T-helper 1 cell (primary cell): ENCODE results near the gene TSHZ2.

Experiments
- DNase-seq, 5 donors: peaks; one replicate each; pipeline ENCODE4 v3.0.0-alpha.2; 2012 to 2020

TSHZ2 gene

DNA sequence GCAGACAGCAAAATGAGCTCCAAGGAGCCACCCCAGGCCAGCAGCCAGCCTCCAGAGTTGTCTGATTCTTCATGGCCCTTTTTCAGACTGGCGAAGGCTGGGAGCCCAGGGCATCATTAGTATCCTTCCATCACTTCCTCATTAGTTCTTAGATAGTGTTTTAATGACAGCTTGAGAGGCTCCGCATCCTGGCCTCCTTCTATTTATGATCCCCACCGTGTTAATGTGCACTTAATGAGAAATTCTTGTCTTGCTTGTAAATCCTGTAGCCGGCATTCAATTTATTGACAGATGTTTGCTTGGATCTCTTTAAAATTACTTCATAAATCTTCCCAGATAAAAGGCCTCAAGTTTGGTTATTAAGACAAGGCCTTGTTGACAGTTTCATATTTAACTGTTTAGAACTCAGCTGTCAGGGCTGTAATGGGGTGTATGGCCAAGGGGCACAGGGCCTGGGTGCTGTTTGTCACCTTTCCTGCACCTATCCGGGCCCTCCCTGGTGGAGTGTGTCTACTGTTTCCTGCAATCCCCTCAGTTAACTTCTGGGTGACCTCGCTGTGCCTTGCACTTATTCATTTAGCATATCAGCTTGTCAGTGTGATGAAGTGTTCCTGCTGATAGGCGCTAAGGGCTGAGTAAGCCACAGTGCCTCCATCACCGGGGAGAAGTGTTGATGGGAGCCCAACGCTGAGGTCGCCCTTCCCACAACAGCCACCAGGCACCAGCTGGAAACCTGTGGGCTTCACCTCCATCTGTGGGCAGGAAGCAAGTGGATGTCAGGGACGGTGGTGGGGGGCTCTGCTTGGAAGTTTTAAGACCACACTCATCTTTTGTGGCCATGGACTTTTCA lies 169.3 kb downstream of the TSHZ2 start:
- no peak for DNase-seq

DNA sequence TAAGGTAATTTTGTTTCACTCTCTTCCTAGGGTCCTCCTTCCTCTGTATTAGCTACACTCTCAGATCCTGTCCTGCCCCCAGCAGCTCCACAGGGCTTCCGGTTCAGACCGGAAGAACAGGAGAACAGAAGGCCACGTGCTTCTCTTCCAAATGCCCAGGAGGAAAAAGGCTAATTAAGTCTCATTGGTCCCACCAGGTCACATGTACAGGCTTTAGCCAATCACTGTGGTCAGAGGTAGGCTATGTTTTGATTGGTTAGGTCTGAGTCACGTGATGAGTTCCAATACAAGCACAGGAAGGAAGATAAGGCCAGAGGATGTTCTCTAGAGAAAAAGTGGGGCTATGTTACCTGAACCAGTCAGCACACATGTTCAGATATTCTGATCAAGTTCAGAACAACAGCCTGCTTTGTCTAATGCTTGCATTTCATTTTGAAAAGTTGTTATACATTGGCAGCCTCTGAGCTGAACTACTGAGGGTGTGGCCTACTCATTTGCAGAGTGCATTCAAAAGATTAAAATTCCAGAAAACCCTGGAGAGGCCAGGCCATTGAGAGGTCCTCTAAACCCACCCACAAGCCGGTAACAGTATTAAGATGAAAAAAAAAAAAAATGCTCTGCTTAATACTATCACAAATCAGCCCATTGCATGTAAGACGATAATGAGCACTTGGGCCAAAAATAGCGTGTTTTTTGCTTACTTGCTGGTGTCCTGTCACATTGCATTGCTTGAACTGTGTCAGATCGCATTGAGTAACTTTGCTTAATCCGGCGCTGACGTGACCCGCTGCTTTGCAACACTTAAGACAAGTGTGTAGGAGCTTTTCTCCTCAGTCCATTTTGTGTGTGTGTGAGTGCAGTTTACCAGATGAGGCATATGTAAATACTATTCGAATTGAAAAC lies 170.3 kb downstream of the TSHZ2 start:
- peak in 1 of 5 donors; percentile 38 for DNase-seq

GRCh38 chr20:53146201-53146891 lies 174.2 kb downstream of the TSHZ2 start:
- DNase-seq: peak in 1 of 5 donors; percentile 63

DNA sequence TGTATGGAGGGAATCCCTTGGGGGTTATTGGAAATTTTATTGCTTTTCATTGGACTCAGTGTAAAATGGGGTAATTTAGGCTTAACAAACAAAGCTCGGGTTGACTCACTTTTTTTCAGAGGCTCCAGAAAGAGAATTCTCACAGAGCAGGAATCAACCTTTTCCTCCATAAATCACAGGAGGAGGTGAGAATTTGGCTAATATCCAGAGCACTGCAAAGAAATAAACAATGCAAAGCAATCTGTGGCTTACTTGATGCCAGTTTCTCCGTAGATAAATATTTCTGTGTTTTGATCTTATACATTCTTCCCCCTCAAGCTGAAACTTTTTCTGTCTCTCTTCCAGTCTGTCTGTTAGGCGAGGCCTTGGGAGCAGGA lies 176.6 kb downstream of the TSHZ2 start:
- DNase-seq: no peak

DNA sequence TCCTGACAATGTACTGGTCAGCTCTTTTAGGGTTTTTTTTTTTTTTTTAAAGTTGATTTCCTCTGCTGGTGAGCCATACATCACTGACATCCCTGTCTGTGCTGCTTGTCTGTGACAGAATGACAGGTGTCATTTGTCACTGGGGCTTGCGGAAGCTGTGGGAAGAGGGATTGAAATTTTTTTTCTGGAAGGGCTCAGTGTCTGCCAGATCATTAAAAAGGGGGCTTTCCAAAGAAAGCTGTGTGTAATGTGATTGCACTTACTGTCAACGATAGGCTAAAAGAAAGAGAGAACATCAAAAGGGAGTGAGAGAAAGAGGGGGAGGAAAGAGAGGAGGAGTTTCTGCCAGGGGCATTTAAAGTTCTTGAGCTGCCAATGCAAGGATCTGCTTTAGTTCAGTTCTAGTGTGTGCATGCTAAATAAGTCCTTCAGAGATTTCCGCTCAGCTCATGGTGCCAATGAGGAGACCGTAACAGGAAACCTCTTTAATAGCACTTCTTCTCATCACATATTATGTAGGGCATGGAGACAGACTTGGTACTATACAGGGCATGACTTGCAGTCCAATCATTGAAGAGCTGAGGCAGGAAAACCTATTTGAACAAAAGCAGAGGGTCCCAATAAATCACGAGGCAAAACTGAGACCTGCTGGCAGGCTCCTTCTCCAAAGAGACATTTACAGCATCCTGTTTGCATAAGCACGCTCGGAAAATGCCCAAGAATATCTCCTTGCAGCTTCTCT lies 177.2 kb downstream of the TSHZ2 start:
- DNase-seq: no peak

DNA sequence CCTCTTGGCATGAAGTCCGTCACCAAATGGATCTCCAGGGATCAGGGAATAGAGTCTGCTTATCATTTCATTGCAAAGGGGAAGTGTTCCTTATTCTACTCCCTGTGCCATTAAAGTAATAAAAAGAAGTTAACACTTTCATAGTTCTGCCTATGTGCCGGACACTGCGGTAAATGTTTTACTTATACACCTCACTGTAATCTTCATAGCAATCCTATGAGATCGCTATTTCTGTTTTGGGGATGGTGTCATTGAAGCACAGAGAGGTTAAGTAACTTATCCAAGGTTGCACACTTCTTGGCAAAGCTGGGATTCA lies 177.7 kb downstream of the TSHZ2 start:
- no peak for DNase-seq

DNA sequence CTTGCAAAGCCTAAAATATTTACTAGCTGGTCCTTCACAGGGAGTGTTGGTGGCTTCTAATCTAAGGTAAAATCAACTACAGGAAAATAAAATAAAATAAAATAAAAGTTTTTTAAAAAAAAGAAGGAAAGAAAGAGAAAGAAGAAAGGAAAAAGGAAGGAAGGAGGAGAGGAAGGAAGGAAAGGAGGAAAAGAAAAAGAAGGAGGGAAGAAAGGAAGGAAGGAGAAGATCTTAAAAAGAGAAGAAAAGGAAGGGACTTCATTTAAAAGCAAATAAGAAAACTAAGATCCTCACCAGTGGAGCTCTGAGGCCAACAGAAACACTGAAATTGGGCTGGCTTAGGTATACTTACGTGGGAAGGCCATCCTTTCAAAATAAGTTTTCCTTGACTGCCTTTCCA lies 178.4 kb downstream of the TSHZ2 start:
- DNase-seq: no peak

- DNase-seq: no peak
Observed at GRCh38 chr20:53152228-53152627, 180.1 kb downstream of the TSHZ2 start.

- DNase-seq: peak in 1 of 5 donors; percentile 64
Observed at GRCh38 chr20:53154540-53154939, 182.4 kb downstream of the TSHZ2 start.

- peak in 2 of 5 donors; percentile 5 to 19 for DNase-seq
Observed at GRCh38 chr20:53157443-53158408, 185.6 kb downstream of the TSHZ2 start.

DNA sequence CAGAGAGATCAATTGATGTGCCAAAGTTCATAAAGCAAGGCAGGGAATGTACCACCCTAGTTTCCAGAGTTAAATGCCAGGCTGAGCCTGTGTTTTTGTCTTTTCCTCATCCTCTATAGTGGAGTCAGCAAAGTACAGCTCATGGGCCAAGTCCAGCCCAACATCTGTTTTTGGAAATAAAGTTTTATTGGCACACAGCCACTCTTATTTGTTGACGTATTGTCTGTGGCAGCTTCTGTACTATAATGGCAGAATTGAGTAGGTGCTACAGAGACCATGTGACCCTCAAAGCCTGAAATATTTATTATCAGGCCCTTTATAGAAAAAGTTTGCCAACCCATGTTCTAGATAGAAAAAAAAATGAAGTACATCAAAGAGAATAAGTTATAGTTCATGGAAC lies 187.0 kb downstream of the TSHZ2 start:
- no peak for DNase-seq

GRCh38 chr20:53161073-53161472 lies 188.9 kb downstream of the TSHZ2 start:
- DNase-seq: no peak

DNA sequence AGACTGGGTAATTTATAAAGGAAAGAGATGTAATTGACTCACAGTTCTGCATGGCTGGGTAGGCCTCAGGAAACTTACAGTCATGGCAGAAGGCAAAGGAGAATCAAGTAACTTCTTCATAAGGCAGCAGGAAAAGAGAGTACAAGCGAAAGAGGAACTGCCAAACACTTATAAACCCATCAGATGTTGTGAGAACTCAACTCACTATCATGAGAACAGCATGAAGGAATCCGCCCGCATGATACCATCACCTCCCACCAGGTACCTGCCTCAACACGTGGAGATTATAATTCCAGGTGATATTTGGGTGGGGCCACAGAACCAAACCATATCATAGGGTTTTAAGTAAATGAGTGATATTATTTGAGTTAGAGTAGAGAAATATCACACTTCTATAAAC lies 189.3 kb downstream of the TSHZ2 start:
- DNase-seq: no peak

DNA sequence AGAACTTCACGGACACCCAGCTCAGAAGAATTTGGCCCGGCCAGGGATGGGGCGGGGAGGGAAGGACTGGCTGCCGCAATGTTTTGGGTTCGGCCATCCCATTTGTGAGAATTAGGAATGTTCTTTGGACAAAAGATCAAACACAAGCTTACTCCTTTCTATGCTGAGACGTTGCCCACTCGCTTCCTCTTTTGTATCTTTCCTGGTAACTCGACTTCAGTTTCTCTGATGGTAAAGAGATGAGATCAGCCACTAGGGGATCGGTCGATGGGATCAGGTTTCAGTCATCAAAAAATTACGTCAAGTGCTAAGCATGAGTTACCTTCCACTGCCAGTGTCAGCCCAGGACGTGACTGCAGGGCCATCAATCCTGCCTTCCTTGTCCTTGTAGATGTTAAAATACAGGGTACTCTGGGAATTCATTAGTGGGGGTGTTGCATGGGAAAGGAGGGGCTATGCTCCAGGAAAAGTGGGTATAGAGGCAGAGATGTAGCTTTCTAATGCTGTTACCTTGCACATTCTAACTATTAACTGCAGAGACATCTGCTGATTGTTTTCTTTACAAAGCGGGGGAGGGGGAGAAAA lies 190.2 kb downstream of the TSHZ2 start:
- DNase-seq: peak in 1 of 5 donors; percentile 38

DNA sequence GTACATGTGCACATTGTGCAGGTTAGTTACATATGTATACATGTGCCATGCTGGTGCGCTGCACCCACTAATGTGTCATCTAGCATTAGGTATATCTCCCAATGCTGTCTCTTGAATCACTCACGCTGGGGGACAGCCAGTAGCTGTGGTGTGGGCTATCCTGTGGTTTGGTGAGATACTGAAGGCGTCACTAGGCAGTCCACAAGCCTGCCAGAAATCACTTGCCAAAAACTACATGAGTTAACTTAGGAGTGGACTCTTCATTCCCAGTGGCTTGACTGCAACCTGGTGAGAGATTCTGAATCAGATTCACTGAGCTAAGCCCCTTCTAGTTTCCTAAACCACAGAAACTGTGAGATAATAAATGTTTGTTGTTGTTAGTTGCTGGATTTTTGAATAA lies 191.3 kb downstream of the TSHZ2 start:
- peak in 1 of 5 donors; percentile 6 for DNase-seq

GRCh38 chr20:53164072-53164471 lies 191.9 kb downstream of the TSHZ2 start:
- no peak for DNase-seq

- DNase-seq: no peak
Observed at GRCh38 chr20:53165452-53165851, 193.3 kb downstream of the TSHZ2 start.

DNA sequence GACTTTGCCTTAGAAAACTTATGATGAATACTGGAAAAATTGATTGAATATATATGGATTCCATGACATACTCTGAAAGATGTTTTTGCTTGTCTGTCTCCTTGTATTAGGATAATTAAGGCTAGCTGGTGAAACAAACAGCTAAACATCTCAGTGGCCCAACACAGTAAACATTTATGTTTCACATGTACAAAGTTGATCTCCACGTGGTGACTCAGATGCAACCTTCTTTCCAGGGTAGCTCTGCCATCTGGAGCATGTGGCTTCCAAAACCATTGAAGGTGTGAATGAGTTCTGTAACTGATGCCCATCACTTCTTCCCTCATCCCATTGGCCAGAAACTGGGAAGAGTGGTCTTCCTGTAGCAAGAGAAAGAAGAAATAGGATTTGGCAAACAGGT lies 196.3 kb downstream of the TSHZ2 start:
- DNase-seq: no peak

GRCh38 chr20:53170196-53170595 lies 198.0 kb downstream of the TSHZ2 start:
- DNase-seq: no peak

DNA sequence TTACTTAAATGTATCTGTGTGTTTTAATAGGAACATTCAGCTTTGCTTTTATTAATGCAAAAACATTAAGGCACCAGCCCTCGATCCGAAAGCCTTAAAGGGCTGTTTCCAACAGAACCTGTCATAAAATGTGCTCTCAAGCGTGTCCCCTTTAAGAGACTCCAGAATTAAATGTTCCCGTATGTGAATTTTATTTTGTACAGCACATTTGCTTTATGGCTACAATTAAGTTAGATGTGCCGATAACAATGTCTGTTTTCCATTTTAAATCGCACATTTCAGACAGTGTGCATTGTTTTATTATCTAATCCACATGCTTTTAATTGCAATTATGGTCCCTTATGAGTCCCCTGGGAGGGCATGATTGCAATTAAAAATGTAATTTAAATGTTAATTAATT lies 198.9 kb downstream of the TSHZ2 start:
- no peak for DNase-seq

DNA sequence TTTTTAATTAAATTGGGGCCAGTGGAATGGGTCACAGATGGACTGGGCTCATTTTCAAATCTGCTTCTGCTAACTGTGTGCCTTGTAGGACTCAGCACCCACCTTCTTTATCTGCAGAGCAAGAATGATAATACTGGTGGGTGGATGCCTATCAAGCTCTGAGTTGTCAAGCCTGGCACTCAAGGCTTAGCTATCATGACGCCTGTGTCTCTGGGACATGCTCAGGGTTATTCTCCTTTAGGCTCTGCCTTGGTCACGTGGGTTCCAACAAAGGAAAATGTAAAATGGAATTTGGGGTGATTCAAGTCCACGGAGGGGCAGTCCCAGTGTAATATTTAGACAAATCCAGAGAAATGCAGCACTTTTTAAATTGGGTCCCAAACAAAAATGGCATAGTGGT lies 202.3 kb downstream of the TSHZ2 start:
- no peak for DNase-seq
